Measurements from ENCODE around the gene IQCF5.

Gene IQCF5

DNA sequence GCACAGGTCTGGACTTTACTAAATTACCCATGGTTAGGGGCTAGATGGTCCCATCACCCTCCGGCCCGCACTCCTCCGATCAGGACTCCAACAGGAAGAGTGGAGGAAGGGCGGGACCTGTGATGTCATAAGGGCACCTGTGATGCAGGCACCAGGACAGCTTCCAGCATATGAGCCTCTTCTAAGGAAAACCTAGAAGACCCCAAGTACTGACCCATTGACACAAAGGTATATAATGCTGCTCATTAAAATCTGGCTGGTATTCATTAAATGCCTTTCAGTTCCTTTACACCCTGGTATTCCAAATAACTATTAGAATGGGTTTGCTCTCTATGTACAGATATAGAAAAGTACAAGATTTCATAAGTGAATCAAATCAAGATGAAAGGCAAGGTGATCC lies at the start of gene IQCF5:
IQCF5 (minus strand) TSS at position 101 of the 400 bp plus-strand sequence; CDS start at position 31, 70 bp downstream.
- TF ChIP-seq, protein P1, sequence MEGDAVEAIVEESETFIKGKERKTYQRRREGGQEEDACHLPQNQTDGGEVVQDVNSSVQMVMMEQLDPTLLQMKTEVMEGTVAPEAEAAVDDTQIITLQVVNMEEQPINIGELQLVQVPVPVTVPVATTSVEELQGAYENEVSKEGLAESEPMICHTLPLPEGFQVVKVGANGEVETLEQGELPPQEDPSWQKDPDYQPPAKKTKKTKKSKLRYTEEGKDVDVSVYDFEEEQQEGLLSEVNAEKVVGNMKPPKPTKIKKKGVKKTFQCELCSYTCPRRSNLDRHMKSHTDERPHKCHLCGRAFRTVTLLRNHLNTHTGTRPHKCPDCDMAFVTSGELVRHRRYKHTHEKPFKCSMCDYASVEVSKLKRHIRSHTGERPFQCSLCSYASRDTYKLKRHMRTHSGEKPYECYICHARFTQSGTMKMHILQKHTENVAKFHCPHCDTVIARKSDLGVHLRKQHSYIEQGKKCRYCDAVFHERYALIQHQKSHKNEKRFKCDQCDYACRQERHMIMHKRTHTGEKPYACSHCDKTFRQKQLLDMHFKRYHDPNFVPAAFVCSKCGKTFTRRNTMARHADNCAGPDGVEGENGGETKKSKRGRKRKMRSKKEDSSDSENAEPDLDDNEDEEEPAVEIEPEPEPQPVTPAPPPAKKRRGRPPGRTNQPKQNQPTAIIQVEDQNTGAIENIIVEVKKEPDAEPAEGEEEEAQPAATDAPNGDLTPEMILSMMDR (IDR thresholded peaks at IDR 0.05): no peak

DNA sequence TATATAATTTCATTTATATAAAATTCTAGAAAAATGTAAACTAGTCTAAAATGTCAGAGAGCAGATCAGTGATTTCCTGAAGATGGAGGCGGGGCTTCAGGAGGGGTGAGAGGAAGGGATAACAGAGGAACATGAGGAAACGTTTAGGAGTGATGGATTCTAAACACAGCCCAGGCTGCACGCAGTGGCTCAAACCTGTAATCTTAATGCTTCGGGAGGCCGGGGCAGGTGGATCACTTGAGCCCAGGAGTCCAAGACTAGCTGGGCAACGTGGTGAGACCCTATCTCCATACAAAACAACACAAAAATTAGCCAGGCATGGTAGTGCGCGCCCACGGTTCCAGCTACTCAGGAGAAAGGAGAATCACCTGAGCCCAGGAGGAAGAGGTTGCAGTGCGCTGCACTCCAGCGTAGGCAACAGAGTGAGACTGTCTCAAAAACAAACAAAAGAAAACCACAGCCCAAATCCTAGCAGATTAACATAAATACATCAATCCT lies 45.7 kb upstream of the IQCF5 start:
- TF ChIP-seq, protein P1 (IDR thresholded peaks at IDR 0.05): no peak

DNA sequence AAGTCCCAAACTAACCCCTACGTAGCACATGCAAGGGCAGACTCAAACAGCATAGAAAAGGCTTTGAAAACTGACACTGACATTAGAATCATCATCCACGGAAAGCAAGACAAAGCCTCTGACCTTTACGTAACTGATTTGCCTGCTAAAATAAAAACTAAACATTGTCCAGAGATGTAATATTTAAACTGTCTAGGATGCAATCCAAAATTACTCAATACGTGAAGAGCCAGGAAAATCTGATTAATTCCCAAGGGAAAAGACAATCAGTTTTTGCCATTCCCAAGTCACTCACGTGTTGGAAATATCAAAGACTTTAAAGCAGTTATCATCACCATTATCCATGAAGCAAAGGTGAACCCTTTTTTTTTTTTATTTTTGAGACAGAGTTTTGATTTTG lies 41.0 kb upstream of the IQCF5 start:
- TF ChIP-seq, protein P1 (IDR thresholded peaks at IDR 0.05): no peak

DNA sequence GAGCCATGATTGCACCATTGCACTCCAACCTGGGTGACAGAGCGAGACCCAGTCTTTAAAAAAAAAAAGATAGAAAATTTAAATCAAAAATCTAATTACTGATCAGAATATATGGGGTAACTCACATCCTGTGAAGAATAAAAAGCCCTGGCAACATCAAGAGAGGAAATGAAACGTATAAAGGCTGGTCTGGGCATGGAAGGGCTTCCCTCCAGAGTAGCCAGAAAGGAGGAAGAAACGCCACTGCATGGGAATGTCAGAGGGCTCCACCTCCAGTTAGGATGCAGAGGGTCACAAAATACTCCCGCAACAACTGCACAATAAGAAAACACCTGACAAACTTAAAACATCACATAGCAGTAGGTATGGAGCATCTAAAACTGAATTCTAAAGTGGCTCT lies 32.6 kb upstream of the IQCF5 start:
- TF ChIP-seq, protein P1 (IDR thresholded peaks at IDR 0.05): no peak

DNA sequence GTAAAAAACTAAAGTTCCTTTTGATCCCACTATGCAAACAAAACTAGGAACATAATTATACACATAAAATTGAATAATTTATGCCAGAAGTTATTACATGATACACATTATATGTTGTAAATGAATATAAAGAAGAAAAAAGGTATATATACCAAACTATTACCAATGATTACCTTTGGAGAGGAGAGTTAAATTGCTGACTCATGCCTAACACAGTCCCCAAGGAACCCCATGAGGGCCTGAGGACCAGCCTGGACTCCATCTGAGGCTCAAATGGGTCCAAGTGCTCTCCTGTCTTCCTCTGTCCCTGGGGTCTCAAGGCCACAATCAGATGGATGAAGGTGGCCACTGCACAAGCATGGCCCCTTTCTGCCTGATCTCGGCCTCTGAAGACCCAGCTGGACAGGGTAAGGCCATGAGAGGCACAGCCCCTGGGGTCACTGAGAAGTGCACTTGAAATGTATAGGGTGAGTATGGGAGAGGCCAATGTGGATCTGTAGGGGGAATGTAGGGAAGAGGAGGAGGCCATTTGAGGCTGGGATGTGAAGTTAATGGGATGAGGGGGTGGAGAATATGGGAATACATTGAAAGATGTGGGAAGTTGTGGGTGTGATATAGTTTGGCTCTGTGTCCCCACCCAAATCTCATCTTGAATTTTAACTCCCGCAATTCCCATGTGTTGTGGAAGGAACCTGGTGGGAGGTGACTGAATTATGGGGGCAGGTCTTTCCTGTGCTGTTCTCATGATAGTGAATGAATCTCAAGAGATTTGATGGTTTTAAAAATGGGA lies 28.8 kb upstream of the IQCF5 start:
- TF ChIP-seq, protein P1 (IDR thresholded peaks at IDR 0.05): no peak

DNA sequence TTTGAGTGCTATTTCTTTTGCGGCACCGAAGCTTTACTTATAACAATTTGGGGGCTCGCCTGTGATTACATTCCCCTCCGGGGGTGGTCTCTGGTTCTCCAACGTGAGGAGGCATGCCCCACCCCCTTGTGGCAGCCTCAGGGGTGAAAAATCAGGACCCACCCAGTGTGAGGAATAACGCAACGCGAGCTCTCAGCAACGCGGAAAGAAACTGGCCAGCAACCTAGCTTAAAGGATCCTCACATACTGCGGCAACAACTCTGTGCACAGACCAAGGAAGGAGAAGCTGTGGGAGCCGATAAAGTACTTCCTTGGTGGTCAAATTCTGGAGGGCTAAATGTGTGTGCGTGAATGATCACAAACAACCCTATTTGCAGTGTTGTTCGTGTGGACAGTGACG lies 22.0 kb upstream of the IQCF5 start:
- TF ChIP-seq, protein P1 (IDR thresholded peaks at IDR 0.05): no peak

DNA sequence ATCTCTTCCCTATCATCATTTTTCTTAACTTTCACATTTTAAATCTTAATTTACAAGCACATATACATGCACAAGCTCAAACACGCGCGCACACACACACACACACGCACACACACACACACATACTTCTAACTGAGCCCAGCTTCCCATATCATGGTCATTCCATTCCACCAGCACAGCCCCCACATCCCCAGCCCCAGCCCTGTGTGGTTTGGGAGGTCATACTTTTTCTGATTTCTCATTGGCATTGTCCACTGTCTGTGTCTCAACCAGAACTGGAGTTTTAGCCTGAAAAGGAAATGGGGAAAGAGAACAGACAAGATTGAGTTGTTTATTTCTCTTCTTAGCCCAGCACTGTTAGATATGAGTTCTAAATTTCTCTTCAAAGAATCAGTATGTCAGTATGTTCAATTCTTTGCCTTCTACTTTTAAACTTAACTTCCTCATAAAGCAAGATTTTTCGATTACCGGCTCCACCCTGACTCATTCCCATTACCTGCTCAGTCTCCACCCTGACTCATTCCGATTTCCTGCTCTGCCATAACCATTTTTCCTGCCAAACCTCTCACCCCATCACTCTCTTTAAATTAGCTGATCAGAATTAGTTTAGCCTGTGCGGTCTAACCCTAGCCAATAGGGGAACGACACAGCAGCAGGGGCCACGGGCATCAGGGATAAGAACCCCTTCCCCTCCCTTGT lies 21.4 kb upstream of the IQCF5 start:
- TF ChIP-seq, protein P1 (IDR thresholded peaks at IDR 0.05): no peak
